Caco-2 (cell line): Measurements from ENCODE around the gene ZSWIM5. TPM values are rescaled to one million over a fixed set of nuclear protein-coding genes. Genes with fewer than 3 reads are reported as not detected.

Experiments
- BruUV-seq: library from RNA; stranded (reverse); fragments of 400-500 nt; replicated peaks from 2 replicates; lab custom pipeline; 2021; lab: Mats Ljungman, UMichigan
- CTCF ChIA-PET: fragments of 300-600 bp; sonication (Branson Sonifier 250); formaldehyde crosslinking; loops from one replicate; lab custom pipeline; 2022; ENCODE audit warnings: antibody characterized with exemption; lab: Charles Lee
- POLR2A ChIA-PET: fragments of 300-600 bp; sonication (Branson Sonifier 250); formaldehyde crosslinking; loops from one replicate; lab custom pipeline; 2022; ENCODE audit warnings: antibody characterized with exemption; lab: Charles Lee
- DNase-seq, 2 experiments: peaks; one replicate each; pipeline versions ENCODE4 v3.0.0 to v3.0.0-alpha.2; 2020 to 2022
- H3K27me3 ChIP-seq: replicated peaks from 2 replicates; pipeline ENCODE4 v1.6.0; 2011; ENCODE audit warnings: low read length; ENCODE audit not compliant: control insufficient read depth, insufficient read depth
- H3K36me3 ChIP-seq: 2 replicates; pipeline ENCODE4 v1.5.1; 2011; ENCODE audit warnings: low read length; ENCODE audit not compliant: control insufficient read depth, insufficient read depth
- H3K4me1 ChIP-seq: fragments of 250-450 bp; sonication (Bioruptor Pico); 2 replicates; pipeline ENCODE4 v1.5.1; 2020; ENCODE audit warnings: mild to moderate bottlenecking
- H3K4me3 ChIP-seq: 2 replicates; pipeline ENCODE4 v1.5.1; 2011; ENCODE audit warnings: low read depth, mild to moderate bottlenecking, control low read depth, low read length
- H3K9me3 ChIP-seq: fragments of 250-450 bp; sonication (Bioruptor Pico); 2 replicates; pipeline ENCODE4 v1.5.1; 2020; ENCODE audit warnings: mild to moderate bottlenecking, moderate library complexity
- H3K27ac Mint-ChIP-seq: one replicate; pipeline ENCODE4 v1.8.0; 2022; ENCODE audit warnings: mixed read lengths; ENCODE audit not compliant: unreplicated experiment
- H3K27me3 Mint-ChIP-seq: one replicate; pipeline ENCODE4 v1.8.0; 2022; ENCODE audit warnings: mixed read lengths; ENCODE audit not compliant: insufficient read depth, unreplicated experiment
- H3K36me3 Mint-ChIP-seq: one replicate; pipeline ENCODE4 v1.8.0; 2022; ENCODE audit warnings: mild to moderate bottlenecking, mixed read lengths; ENCODE audit not compliant: insufficient read depth, unreplicated experiment
- H3K4me1 Mint-ChIP-seq: one replicate; pipeline ENCODE4 v1.8.0; 2022; ENCODE audit warnings: low read depth, mixed read lengths; ENCODE audit not compliant: unreplicated experiment
- H3K4me3 Mint-ChIP-seq: one replicate; pipeline ENCODE4 v1.8.0; 2022; ENCODE audit warnings: mild to moderate bottlenecking, moderate library complexity, mixed read lengths; ENCODE audit not compliant: unreplicated experiment
- H3K9me3 Mint-ChIP-seq: one replicate; pipeline ENCODE4 v1.8.0; 2022; ENCODE audit warnings: mixed read lengths; ENCODE audit not compliant: unreplicated experiment
- CTCF ChIP-seq, 2 experiments: fragments of 200-600 bp in 1 of 2; IDR thresholded peaks; 1 replicate in 1 of 2; 2 replicates in 1 of 2; pipeline versions ENCODE4 v1.5.1 to v1.8.0; 2011 to 2022; ENCODE audit warnings: antibody characterized with exemption in 1 of 2, control low read depth in 1 of 2, inconsistent platforms in 1 of 2, low read depth in 1 of 2, low read length in 1 of 2, mild to moderate bottlenecking in 1 of 2, moderate library complexity in 1 of 2; ENCODE audit not compliant: insufficient read depth in 1 of 2, severe bottlenecking in 1 of 2, unreplicated experiment in 1 of 2
- intact Hi-C: fragments of 100-400 bp; cut with micrococcal nuclease; formaldehyde crosslinking; loops from one replicate; pipeline ENCODE4 v1.10.0; 2022; ENCODE audit not compliant: unreplicated experiment
- total RNA-seq: library from RNA; stranded (reverse); gene quantifications from 2 replicates; pipeline ENCODE4 v1.2.3, GENCODE V29; 2022

ZSWIM5 gene
- total RNA-seq, 1 experiment from 2014 or later: 0.54 TPM

GRCh38 chr1:45015683-45016082 is 190.7 kb downstream of the ZSWIM5 start:
- no peak overlapping the region for H3K4me3 Mint-ChIP-seq
- peaks cover 4% of the 10 kb centered on the region; the same call in 1 of the 2 replicates for H3K4me1 ChIP-seq
- no TSS peak for BruUV-seq
- no peaks in the 10 kb centered on the region for H3K27me3 Mint-ChIP-seq
- no peak for DNase-seq
- intact Hi-C loops: loop anchor here (10.0 kb wide), 2 partner anchors 189 to 559 kb away; partner anchors contain the start of gene ZSWIM5
- no peak overlapping the region for H3K4me3 ChIP-seq
- no peak for TF ChIP-seq CTCF (IDR thresholded peaks at IDR 0.05; ENCODE audit: insufficient read depth in 1 of 2, low read depth in 1 of 2, low read length in 1 of 2, severe bottlenecking in 1 of 2, unreplicated experiment in 1 of 2)
- no peaks in the 10 kb centered on the region for H3K9me3 ChIP-seq
- no peaks in the 10 kb centered on the region for H3K9me3 Mint-ChIP-seq
- ChIA-PET POLR2A (no interaction called here), CTCF (no interaction called here)
- H3K27me3 ChIP-seq: no peaks in the 10 kb centered on the region
- no peaks in the 10 kb centered on the region for H3K36me3 ChIP-seq
- no peak overlapping the region for H3K27ac Mint-ChIP-seq
- no peaks in the 10 kb centered on the region for H3K4me1 Mint-ChIP-seq
- peaks cover 15% of the 10 kb centered on the region for H3K36me3 Mint-ChIP-seq

GRCh38 chr1:45014321-45015028 is 191.9 kb downstream of the ZSWIM5 start:
- DNase-seq: peak; percentile 76
- CTCF ChIA-PET: interaction anchor here (1.2 to 1.8 kb wide), 3 partner anchors 285 to 478 kb away, joined by 10 to 19 read pairs (median 16); partner anchors contain the start of gene TESK2
- Histone ChIP-seq H3K4me3 (no peak overlapping the region), H3K9me3 (no peaks in the 10 kb centered on the region), H3K36me3 (no peaks in the 10 kb centered on the region), H3K27me3 (no peaks in the 10 kb centered on the region), H3K4me1 (peaks cover 4% of the 10 kb centered on the region; the same call in 1 of the 2 replicates)
- BruUV-seq: no TSS peak
- no peak overlapping the region for H3K27ac Mint-ChIP-seq
- no peak overlapping the region for H3K4me3 Mint-ChIP-seq
- no peaks in the 10 kb centered on the region for H3K9me3 Mint-ChIP-seq
- H3K36me3 Mint-ChIP-seq: peaks cover 15% of the 10 kb centered on the region
- TF ChIP-seq CTCF (IDR thresholded peaks at IDR 0.05; ENCODE audit: insufficient read depth in 1 of 2, low read depth in 1 of 2, low read length in 1 of 2, severe bottlenecking in 1 of 2, unreplicated experiment in 1 of 2): peak; percentile 71 to 81
- POLR2A ChIA-PET: interaction anchor here (0.7 kb wide), 1 partner anchor 289 kb away, joined by 11 read pairs; no protein-coding TSS in a partner anchor
- intact Hi-C loops: loop anchor here (1.0 to 10.0 kb wide), 4 partner anchors 190 to 560 kb away; partner anchors contain the start of gene ZSWIM5
- H3K27me3 Mint-ChIP-seq: no peaks in the 10 kb centered on the region
- no peaks in the 10 kb centered on the region for H3K4me1 Mint-ChIP-seq

GRCh38 chr1:45013551-45014209 is 192.7 kb downstream of the ZSWIM5 start:
- no TSS peak for BruUV-seq
- Histone ChIP-seq H3K27me3 (no peaks in the 10 kb centered on the region), H3K4me3 (no peak overlapping the region), H3K36me3 (no peaks in the 10 kb centered on the region), H3K4me1 (peaks cover 4% of the 10 kb centered on the region; the same call in 1 of the 2 replicates), H3K9me3 (no peaks in the 10 kb centered on the region)
- H3K27me3 Mint-ChIP-seq: no peaks in the 10 kb centered on the region
- CTCF ChIA-PET: interaction anchor here (1.2 to 1.8 kb wide), 3 partner anchors 285 to 478 kb away, joined by 10 to 19 read pairs (median 16); partner anchors contain the start of gene TESK2
- no peaks in the 10 kb centered on the region for H3K4me1 Mint-ChIP-seq
- H3K4me3 Mint-ChIP-seq: peak overlapping the region; percentile 71
- DNase-seq: no peak
- no peak overlapping the region for H3K27ac Mint-ChIP-seq
- POLR2A ChIA-PET: interaction anchor here (0.6 kb wide), 1 partner anchor 290 kb away, joined by 4 read pairs; no protein-coding TSS in a partner anchor
- H3K36me3 Mint-ChIP-seq: peaks cover 15% of the 10 kb centered on the region
- no peaks in the 10 kb centered on the region for H3K9me3 Mint-ChIP-seq
- no peak for TF ChIP-seq CTCF (IDR thresholded peaks at IDR 0.05; ENCODE audit: insufficient read depth in 1 of 2, low read depth in 1 of 2, low read length in 1 of 2, severe bottlenecking in 1 of 2, unreplicated experiment in 1 of 2)
- intact Hi-C loops: loop anchor here (1.0 to 10.0 kb wide), 4 partner anchors 191 to 561 kb away; partner anchors contain the start of gene ZSWIM5
